Epithelial cell of proximal tubule (primary cell): ENCODE data around the gene ARG1. TPM values are rescaled to one million over a fixed set of nuclear protein-coding genes. Genes with fewer than 3 reads are reported as not detected.

Experiments used
- DNase-seq: peaks from one replicate; pipeline ENCODE4 v3.0.0-alpha.2; 2011; ENCODE audit warnings: low read depth
- H3K4me3 ChIP-seq: 2 replicates; pipeline ENCODE4 v1.5.1; 2011; ENCODE audit warnings: low read depth, mild to moderate bottlenecking, low read length
- CTCF ChIP-seq: conservative IDR thresholded peaks from 2 replicates; pipeline ENCODE4 v1.5.1; 2012; ENCODE audit warnings: low read depth, mild to moderate bottlenecking, low read length
- total RNA-seq: library from RNA; depleted of rRNA; stranded (reverse); fragments of >200 nt; gene quantifications from 2 replicates; pipeline ENCODE4 v1.2.3, GENCODE V29; 2015

The ARG1 gene
- total RNA-seq, 1 donor from 2014 or later = not detected

- no peak for DNase-seq
- H3K4me3 ChIP-seq = no peak overlapping the region
- TF ChIP-seq CTCF = no peak
Measured at GRCh38 chr6:131547488-131547887, 25.5 kb upstream of the ARG1 start.

- no peak for TF ChIP-seq CTCF
- no peak overlapping the region for H3K4me3 ChIP-seq
- no peak for DNase-seq
Measured at GRCh38 chr6:131548441-131548840, 24.6 kb upstream of the ARG1 start.

GRCh38 chr6:131549811-131550210 is 23.2 kb upstream of the ARG1 start:
- no peak overlapping the region for H3K4me3 ChIP-seq
- DNase-seq = no peak
- no peak for TF ChIP-seq CTCF

- DNase-seq = no peak
- no peak overlapping the region for H3K4me3 ChIP-seq
- TF ChIP-seq CTCF = no peak
Measured at GRCh38 chr6:131551902-131552301, 21.1 kb upstream of the ARG1 start.

- no peak for DNase-seq
- H3K4me3 ChIP-seq = no peak overlapping the region
- no peak for TF ChIP-seq CTCF
Measured at GRCh38 chr6:131552572-131552971, 20.5 kb upstream of the ARG1 start.

GRCh38 chr6:131555992-131556391 is 17.0 kb upstream of the ARG1 start:
- no peak for TF ChIP-seq CTCF
- no peak overlapping the region for H3K4me3 ChIP-seq
- DNase-seq = no peak

GRCh38 chr6:131558922-131559321 is 14.1 kb upstream of the ARG1 start:
- H3K4me3 ChIP-seq = no peak overlapping the region
- no peak for DNase-seq
- no peak for TF ChIP-seq CTCF
